ENCODE measurements around the gene PDS5A.
"Not testable (repeated sequence)": the region's sequence is repeated elsewhere in the genome, so short reads cannot be mapped to it uniquely, and the experiment has no call there.

PDS5A gene, protein sequence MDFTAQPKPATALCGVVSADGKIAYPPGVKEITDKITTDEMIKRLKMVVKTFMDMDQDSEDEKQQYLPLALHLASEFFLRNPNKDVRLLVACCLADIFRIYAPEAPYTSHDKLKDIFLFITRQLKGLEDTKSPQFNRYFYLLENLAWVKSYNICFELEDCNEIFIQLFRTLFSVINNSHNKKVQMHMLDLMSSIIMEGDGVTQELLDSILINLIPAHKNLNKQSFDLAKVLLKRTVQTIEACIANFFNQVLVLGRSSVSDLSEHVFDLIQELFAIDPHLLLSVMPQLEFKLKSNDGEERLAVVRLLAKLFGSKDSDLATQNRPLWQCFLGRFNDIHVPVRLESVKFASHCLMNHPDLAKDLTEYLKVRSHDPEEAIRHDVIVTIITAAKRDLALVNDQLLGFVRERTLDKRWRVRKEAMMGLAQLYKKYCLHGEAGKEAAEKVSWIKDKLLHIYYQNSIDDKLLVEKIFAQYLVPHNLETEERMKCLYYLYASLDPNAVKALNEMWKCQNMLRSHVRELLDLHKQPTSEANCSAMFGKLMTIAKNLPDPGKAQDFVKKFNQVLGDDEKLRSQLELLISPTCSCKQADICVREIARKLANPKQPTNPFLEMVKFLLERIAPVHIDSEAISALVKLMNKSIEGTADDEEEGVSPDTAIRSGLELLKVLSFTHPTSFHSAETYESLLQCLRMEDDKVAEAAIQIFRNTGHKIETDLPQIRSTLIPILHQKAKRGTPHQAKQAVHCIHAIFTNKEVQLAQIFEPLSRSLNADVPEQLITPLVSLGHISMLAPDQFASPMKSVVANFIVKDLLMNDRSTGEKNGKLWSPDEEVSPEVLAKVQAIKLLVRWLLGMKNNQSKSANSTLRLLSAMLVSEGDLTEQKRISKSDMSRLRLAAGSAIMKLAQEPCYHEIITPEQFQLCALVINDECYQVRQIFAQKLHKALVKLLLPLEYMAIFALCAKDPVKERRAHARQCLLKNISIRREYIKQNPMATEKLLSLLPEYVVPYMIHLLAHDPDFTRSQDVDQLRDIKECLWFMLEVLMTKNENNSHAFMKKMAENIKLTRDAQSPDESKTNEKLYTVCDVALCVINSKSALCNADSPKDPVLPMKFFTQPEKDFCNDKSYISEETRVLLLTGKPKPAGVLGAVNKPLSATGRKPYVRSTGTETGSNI (N-terminal part only)

GRCh38 chr4:39977489-39978377 is at the start of gene PDS5A:
TSS of gene PDS5A (minus strand) at chr4:39977911. CDS start at chr4:39976577, 1,334 bp downstream.
- in situ Hi-C loops (cut with HindIII; ENCODE audit: low sequenced_read_pairs), result no loop called here

DNA sequence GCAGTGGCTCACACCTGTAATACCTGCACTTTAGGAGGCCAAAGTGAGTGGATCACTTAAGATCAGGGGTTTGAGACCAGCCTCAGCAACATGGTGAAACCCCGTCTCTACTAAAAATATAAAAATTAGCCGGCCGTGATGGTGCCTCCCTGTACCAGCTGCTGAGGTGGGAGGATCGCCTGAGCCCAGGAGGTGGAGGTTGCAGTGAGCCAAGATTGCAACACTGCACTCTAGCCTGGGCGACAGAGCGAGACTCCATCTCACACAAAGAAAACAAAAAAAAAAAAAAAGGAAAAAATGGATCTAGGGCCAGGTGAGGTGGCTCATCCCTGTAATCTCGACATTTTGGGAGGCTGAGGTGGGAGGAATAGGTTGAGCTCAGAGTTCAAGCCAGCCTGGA is 46.3 kb upstream of the PDS5A start:
- in situ Hi-C loops (cut with HindIII; ENCODE audit: low sequenced_read_pairs), result not testable (repeated sequence)

- in situ Hi-C loops (cut with HindIII; ENCODE audit: low sequenced_read_pairs), result not testable (repeated sequence)
Observed at GRCh38 chr4:40021116-40021515, 43.4 kb upstream of the PDS5A start.

GRCh38 chr4:40020221-40020620 is 42.5 kb upstream of the PDS5A start:
- in situ Hi-C loops (cut with HindIII; ENCODE audit: low sequenced_read_pairs), result no loop called here

DNA sequence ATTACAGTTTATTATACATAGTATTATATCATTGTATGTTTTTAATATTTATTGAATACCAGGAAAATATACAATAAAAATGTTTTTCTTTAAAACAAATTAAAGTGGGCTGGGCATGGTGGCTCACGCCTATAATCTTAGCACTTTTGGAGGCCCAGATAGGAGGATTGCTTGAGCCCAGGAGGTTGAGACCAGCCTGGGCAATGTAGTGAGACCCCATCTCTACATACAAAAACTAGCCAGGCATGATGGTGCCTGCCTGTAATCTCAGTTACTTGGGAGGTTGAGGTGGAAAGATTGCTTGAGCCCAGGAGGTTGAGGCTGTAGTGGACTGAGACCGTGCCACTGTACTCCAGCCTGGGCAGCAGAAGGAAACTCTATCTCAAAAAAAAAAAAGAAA is 38.3 kb upstream of the PDS5A start:
- in situ Hi-C loops (cut with HindIII; ENCODE audit: low sequenced_read_pairs), result no loop called here

GRCh38 chr4:40003986-40004385 is 26.3 kb upstream of the PDS5A start:
- in situ Hi-C loops (cut with HindIII; ENCODE audit: low sequenced_read_pairs), result no loop called here

DNA sequence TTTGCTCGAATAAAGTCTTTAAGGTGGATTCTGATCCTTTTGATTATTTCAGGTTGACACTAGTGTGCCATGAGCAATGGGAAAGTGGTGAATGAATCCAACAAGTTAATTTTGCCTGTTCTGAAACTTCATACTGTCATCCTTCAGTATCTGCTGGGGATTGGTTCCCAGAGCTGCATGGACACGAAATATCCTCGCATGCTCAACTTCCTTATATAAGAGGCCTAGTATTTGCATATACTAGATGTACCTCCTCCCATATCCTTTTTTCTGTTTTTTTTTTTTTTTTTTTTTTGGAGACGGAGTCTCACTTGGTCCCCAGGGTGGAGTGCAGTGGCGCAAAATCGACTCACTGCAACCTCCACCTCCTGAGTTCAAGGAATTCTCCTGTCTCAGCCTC is 23.0 kb upstream of the PDS5A start:
- in situ Hi-C loops (cut with HindIII; ENCODE audit: low sequenced_read_pairs), result no loop called here

GRCh38 chr4:39998659-39999345 is 21.1 kb upstream of the PDS5A start:
- in situ Hi-C loops (cut with HindIII; ENCODE audit: low sequenced_read_pairs), result no loop called here

DNA sequence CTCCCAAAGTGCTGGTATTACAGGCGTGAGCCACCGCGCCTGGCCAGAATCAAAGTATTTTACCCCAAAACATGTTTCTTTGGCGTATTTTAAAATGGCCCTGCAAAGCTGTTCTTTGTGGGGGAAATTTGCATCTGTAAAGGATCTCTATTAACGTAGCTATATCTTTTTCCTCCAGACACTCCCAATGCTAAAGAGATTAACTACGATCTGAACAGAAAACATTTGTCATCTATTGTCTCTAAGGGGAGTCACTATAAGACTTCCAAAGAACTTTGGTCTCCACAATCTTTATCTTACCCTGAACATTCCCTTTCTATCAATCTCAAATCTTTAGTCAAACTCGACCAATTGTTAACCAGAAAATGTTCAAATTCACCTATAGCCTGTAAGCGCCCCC is 19.1 kb upstream of the PDS5A start:
- in situ Hi-C loops (cut with HindIII; ENCODE audit: low sequenced_read_pairs), result no loop called here

DNA sequence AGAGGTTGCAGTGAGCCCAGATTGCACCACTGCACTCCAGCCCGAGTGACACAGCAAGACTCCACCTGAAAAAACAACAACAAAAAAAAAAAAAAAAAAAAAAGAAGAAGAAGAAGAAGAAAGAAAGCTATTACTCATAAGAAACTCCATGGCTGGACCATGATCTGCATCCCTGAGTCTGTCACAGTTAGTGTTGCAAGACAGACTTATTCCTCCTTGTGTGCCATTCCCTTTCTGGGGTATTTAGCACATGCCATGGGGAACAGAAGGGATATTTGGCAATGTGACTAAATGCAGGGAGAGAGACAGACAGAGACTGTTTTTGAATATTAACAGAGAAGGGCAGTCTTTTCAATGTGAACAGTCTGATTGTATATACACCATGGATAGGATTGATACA is 16.7 kb upstream of the PDS5A start:
- in situ Hi-C loops (cut with HindIII; ENCODE audit: low sequenced_read_pairs), result no loop called here

- in situ Hi-C loops (cut with HindIII; ENCODE audit: low sequenced_read_pairs), result not testable (repeated sequence)
Observed at GRCh38 chr4:39989381-39989780, 11.7 kb upstream of the PDS5A start.

DNA sequence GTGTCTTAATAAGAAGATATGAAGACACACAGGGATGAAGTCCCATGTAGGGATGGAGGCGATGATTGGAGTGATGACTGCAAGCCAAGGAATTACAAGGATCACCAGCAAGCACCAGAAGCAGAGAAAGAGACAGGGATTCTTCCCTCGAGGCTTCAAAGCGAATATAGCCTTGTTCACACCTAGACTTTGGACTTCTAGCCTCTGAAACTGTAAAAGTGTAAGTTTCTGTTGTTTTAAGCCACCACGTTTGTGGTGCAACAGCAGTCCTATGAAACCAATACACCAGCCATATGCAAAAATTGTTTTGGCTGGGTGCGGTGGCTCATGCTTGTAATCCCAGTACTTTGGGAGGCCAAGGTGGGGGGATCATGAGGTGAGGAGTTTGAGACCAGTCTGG is 9.8 kb upstream of the PDS5A start:
- in situ Hi-C loops (cut with HindIII; ENCODE audit: low sequenced_read_pairs), result no loop called here

DNA sequence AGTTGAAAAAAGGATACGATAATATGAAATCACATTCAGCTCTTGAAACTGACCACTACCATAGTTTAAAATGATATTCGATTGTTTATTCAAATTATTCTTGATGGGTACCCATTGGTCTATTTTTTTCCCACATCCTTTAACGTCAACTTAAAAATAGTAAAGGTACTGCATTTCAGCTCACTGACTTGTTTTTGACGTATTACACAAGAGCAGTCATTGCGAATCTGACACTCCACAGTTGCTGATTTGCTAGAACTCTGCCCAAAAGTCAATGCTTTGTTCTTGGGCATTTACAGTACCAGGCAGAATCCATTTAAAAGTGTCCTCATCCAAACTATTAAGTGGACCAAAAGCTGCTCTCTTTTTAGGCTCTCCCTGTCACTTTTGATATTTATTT is 1.2 kb upstream of the PDS5A start:
- in situ Hi-C loops (cut with HindIII; ENCODE audit: low sequenced_read_pairs), result no loop called here

DNA sequence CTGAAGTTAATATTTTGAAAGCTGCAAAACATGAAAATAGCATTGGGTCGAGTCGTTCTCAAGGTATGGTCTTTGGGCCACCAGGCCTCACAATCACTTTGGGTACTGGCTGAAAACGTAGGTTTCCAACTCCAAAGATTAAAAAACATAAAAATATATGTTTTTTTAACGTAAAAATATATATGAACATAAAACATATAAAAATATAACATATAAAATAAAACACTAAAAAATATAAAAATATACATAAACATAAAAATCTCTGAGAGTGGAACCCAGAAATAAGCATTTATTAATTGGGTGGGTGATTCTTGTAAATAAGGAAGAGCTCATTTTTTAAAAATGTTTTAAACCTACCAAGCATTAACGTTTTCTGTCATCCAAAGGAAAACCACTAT is 666 bp upstream of the PDS5A start:
- in situ Hi-C loops (cut with HindIII; ENCODE audit: low sequenced_read_pairs), result no loop called here

DNA sequence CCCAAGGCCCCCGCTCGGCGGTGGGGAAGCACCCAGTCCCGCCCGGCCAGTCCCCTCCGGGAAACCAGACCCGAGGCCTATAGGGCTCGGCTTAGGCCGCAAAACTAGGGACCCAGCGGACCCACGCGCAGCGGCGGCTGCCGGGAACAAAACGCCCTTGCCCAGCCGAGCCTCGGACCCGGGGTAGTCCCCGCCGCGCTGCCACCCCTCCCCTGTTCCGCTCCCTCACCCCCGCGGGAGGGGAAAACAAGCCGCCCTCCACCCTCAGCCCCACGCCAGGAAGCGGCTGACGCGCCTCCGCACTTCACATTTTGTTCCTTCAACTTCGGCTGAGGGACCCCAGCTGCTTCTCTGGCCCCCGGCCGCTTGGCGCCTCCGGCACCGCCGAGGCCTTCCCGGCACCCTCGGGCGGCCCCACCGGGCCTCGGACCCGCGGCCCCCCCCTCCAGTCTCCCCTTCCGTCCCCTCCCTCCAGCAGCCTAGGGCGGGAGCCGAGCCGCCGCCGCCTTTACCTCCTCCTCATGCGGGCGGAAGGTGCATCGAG is 694 bp downstream of the PDS5A start:
- in situ Hi-C loops (cut with HindIII; ENCODE audit: low sequenced_read_pairs), result no loop called here

DNA sequence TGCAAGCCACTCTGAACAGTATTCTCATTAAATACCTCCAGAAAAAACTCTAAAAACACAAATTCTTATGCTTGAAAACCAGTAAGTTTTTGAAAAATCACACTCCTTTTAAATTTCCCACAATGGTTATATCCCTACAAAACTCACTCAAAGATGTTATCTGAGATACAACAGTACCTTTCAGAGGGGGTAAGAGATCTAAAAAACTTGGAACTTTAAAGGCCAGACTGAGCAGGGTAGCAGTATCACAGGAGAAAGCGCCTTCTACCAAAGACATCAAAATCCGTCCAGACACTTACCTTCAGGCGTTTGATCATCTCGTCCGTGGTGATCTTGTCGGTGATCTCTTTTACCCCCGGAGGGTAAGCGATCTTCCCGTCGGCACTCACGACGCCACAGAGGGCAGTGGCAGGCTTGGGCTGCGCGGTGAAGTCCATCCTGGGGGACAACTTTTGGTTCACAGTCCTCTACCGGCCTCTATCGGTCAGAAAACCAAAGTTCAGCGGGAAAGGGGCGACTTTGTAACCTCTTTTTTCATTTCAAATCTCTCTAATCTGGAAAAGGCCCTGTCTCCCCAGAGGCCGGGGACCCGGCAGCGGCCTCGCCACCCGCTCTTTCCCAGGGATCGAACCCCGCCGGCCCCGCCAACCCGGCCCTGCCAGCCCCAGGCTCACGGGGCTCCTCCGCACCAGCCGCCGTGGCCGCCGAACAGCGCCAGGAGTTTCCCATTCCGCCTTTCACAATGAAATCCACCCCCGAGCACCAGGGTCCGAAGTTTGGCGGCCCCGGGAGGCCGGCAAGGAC is 1.4 kb downstream of the PDS5A start:
- in situ Hi-C loops (cut with HindIII; ENCODE audit: low sequenced_read_pairs), result no loop called here

GRCh38 chr4:39975488-39976089 is 2.1 kb downstream of the PDS5A start:
- in situ Hi-C loops (cut with HindIII; ENCODE audit: low sequenced_read_pairs), result no loop called here

GRCh38 chr4:39973052-39973451 is 4.7 kb downstream of the PDS5A start:
- in situ Hi-C loops (cut with HindIII; ENCODE audit: low sequenced_read_pairs), result not testable (repeated sequence)
